Ishikawa (cell line): ENCODE data around the gene ALDH18A1.
A peak's percentile ranks its signal among the peaks of the same experiment; 100 is the strongest.

Experiments
- CEBPB ChIP-seq: IDR thresholded peaks from 2 replicates; pipeline ENCODE4 v1.6.1; 2012
- CREB1 ChIP-seq: IDR thresholded peaks from 2 replicates; pipeline ENCODE4 v1.6.1; 2012; ENCODE audit warnings: low read depth
- EP300 ChIP-seq: IDR thresholded peaks from 2 replicates; pipeline ENCODE4 v1.6.1; 2012; ENCODE audit warnings: borderline replicate concordance
- FOXM1 ChIP-seq: IDR thresholded peaks from 2 replicates; pipeline ENCODE4 v1.6.1; 2012; ENCODE audit warnings: low read depth, borderline replicate concordance
- MAX ChIP-seq: IDR thresholded peaks from 2 replicates; pipeline ENCODE4 v1.6.1; 2012
- REST ChIP-seq: IDR thresholded peaks from 2 replicates; pipeline ENCODE4 v1.6.1; 2012; ENCODE audit warnings: low read depth, mild to moderate bottlenecking
- USF1 ChIP-seq: IDR thresholded peaks from 2 replicates; pipeline ENCODE4 v1.6.1; 2012
- YY1 ChIP-seq: IDR thresholded peaks from 2 replicates; pipeline ENCODE4 v1.6.1; 2012; ENCODE audit warnings: low read depth
- ZBTB7A ChIP-seq: IDR thresholded peaks from 2 replicates; pipeline ENCODE4 v1.6.1; 2012; ENCODE audit warnings: low read depth

- TF ChIP-seq USF1 = 0 out of 2 replicates have a peak, but pooled peaks have one; percentile 25
- no peak for TF ChIP-seq FOXM1
- TF ChIP-seq YY1 = no peak
- no peak for TF ChIP-seq EP300
- TF ChIP-seq REST = no peak
- TF ChIP-seq CREB1 = peak; percentile 30; the same call in 1 of the 2 replicates
- TF ChIP-seq MAX = peak; percentile 71; the same call in 1 of the 2 replicates
- TF ChIP-seq ZBTB7A = no peak
- TF ChIP-seq CEBPB = no peak
These were observed 95.2 kb downstream of the ALDH18A1 start, which contains the start of gene SORBS1 for GRCh38 chr10:95561177-95561863.
